ENCODE data around the gene PALM3. TPM values are rescaled to one million over a fixed set of nuclear protein-coding genes. Genes with fewer than 3 reads are reported as not detected.

The PALM3 gene
- total RNA-seq, 4 donors from 2014 or later = 0.32 to 0.42 TPM; not detected in 2

DNA sequence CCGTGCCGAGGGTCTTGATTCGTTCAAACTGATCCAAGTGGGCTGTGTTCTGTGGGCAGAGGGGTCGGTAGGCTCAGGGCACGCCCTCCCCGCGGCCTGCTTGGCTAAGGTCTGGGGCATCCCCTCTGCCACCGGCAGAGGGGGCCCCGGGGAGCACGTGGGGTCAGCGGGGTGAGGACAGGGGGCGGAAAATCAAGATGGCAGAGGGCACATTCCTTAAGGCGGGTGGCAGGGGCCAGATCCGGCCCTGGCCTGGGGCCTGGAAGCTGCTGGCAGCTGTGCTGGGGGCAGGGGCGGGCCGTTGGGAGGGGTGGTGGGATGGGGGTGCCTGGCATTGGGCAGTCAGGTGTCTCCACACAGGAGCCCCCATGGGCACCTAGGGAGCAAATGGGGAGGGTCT, 45.0 kb upstream of the PALM3 start:
- WGBS = 85% methylated on average over 10 of the region's 16 CpGs

DNA sequence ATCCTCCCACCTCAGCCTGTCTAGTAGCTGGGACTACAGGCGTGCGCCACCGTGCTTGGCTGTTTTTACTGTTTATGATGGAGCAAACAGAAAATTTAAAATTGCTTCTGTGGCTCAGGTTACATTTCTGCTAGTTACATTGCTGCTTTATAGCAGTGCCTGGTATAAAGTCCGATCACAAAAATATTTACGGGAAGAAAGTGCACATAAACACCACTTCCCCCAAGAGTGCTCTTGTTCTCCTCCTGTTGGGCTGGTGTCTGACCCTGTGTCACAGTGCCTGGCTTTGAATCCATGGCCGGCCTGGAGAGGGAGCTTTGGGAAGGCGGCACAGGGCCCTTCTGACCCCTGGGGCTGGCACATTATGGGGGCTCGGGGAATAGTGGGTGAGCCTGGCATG, 43.8 kb upstream of the PALM3 start:
- no peak for DNase-seq (ENCODE audit: extremely low spot score)
- Histone ChIP-seq H3K4me3 (no peak overlapping the region), H3K36me3 (peaks cover 51 to 69% (median 66%) of the 10 kb centered on the region in 4 donors), H3K9me3 (no peaks in the 10 kb centered on the region), H3K4me1 (peaks cover 34 to 36% (median 36%) of the 10 kb centered on the region in 4 donors), H3K27me3 (no peaks in the 10 kb centered on the region), H3K27ac (replicated peaks in 1 of 4) (peak overlapping the region in 2 of 4 donors; percentile 79 to 82)
- intact Hi-C loops (cut with DNase I) = no loop called here
- 84% methylated on average over 8 of the region's 8 CpGs for WGBS
- TF ChIP-seq, protein P1, sequence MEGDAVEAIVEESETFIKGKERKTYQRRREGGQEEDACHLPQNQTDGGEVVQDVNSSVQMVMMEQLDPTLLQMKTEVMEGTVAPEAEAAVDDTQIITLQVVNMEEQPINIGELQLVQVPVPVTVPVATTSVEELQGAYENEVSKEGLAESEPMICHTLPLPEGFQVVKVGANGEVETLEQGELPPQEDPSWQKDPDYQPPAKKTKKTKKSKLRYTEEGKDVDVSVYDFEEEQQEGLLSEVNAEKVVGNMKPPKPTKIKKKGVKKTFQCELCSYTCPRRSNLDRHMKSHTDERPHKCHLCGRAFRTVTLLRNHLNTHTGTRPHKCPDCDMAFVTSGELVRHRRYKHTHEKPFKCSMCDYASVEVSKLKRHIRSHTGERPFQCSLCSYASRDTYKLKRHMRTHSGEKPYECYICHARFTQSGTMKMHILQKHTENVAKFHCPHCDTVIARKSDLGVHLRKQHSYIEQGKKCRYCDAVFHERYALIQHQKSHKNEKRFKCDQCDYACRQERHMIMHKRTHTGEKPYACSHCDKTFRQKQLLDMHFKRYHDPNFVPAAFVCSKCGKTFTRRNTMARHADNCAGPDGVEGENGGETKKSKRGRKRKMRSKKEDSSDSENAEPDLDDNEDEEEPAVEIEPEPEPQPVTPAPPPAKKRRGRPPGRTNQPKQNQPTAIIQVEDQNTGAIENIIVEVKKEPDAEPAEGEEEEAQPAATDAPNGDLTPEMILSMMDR (IDR thresholded peaks at IDR 0.05) = no peak
- TF ChIP-seq POLR2A (IDR thresholded peaks at IDR 0.05; ENCODE audit: low read depth) (no peak), EP300 (IDR thresholded peaks at IDR 0.05) (no peak)

More for the DNA sequence above, 45.0 kb upstream of the PALM3 start:
- TF ChIP-seq POLR2AphosphoS5 (IDR thresholded peaks at IDR 0.05) (no peak), EP300 (IDR thresholded peaks at IDR 0.05) (no peak)
- Histone ChIP-seq H3K4me3 (no peak overlapping the region), H3K4me1 (peaks cover 38 to 48% (median 46%) of the 10 kb centered on the region in 4 donors), H3K27me3 (no peaks in the 10 kb centered on the region), H3K9me3 (no peaks in the 10 kb centered on the region), H3K27ac (replicated peaks in 1 of 4) (peak overlapping the region; percentile 79 to 86 (median 84)), H3K36me3 (peaks cover 40 to 58% (median 54%) of the 10 kb centered on the region in 4 donors)
- DNase-seq (ENCODE audit: extremely low spot score) = no peak
- intact Hi-C loops (cut with DNase I) = no loop called here

DNA sequence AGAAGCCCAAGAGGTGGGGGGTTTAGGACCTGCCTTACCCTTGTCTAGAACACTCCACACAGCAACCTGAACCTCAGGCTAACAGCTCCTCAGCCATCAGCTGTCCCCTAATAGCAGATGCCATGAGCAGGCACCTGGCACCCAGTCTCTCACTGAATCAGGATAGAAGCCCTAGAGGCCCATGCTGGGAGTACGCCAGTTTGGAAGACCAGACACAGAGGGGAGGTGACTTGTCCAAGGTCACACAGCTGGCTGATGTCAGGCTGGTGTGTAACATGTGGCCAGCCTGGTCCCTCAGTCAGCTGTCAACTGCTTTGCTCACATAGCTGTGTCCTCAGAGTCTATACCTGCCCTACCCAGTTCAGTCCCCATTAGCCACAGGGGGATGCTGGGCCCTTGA, 41.4 kb upstream of the PALM3 start:
- intact Hi-C loops (cut with DNase I) = no loop called here
- TF ChIP-seq, protein P1 (IDR thresholded peaks at IDR 0.05) = no peak
- TF ChIP-seq POLR2AphosphoS5 (IDR thresholded peaks at IDR 0.05) = no peak
- no peak for TF ChIP-seq POLR2A (IDR thresholded peaks at IDR 0.05; ENCODE audit: low read depth)
- no peak for TF ChIP-seq EP300 (IDR thresholded peaks at IDR 0.05)
- no peak overlapping the region for H3K4me3 ChIP-seq
- WGBS = 80% methylated on average over 1 of the region's 1 CpG
- H3K36me3 ChIP-seq = peaks cover 64 to 93% (median 85%) of the 10 kb centered on the region in 4 donors
- H3K27me3 ChIP-seq = no peaks in the 10 kb centered on the region
- DNase-seq (ENCODE audit: extremely low spot score) = no peak
- no peak overlapping the region for H3K27ac ChIP-seq (replicated peaks in 1 of 4)
- H3K4me1 ChIP-seq = peaks cover 16 to 25% (median 20%) of the 10 kb centered on the region in 4 donors
- H3K9me3 ChIP-seq = no peaks in the 10 kb centered on the region

DNA sequence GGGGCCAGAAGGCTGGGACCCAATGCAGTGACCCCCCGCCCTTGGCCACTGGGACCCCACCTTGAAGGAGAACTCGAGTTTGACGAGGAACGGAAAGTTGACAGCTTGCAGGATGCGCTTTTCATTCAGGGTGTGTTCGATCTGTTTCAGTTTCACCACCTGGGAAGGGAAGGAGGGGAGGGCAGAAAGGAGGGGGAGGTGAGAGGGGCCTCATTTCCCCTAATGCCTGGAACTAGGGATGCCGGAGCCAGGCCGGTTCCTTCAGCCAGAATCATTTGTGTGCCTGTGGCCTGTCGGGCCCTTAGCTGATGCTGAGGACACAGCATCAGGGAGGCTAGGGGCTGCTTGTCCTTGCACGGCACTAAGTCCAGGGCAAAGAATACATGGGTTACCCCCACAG, 40.9 kb upstream of the PALM3 start:
- Histone ChIP-seq H3K4me1 (peaks cover 10 to 20% (median 15%) of the 10 kb centered on the region in 4 donors), H3K36me3 (peaks cover 67 to 99% (median 91%) of the 10 kb centered on the region in 4 donors), H3K9me3 (no peaks in the 10 kb centered on the region), H3K4me3 (no peak overlapping the region), H3K27me3 (no peaks in the 10 kb centered on the region), H3K27ac (replicated peaks in 1 of 4) (no peak overlapping the region)
- TF ChIP-seq POLR2A (IDR thresholded peaks at IDR 0.05; ENCODE audit: low read depth) (no peak), EP300 (IDR thresholded peaks at IDR 0.05) (no peak), POLR2AphosphoS5 (IDR thresholded peaks at IDR 0.05) (no peak)
- TF ChIP-seq, protein P1 (IDR thresholded peaks at IDR 0.05) = no peak
- intact Hi-C loops (cut with DNase I) = no loop called here
- WGBS = 94% methylated on average over 8 of the region's 10 CpGs
- no peak for DNase-seq (ENCODE audit: extremely low spot score)

DNA sequence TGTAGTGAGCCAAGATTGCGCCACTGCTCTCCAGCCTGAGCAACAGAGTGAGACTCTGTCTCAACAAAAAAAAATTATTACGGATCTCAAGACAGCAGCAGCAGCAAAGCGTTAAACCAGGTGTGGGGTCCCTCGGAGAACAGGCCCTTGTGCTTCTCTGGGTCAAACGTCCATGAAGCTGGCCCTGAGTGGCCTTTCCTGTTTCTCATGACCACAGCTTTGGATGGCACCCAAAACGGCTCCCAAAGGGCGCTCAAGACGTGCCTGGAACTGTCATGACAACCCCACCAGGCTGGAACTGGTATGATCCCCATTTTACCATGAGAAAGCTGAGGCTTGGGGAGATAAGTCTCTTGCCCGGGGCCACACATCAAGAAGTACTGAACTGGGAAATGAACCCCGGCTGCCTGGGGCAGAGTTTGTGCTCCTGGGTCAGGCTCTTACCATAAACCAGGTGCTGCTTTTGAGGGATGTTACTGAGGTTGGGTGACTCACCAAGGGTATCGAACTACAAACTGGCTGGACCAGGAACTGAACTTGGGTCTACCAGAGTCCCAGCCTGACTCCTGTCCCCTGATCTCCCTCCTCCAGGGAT, 40.3 kb upstream of the PALM3 start:
- H3K4me1 ChIP-seq = peaks cover 5 to 14% (median 10%) of the 10 kb centered on the region in 4 donors
- TF ChIP-seq EP300 (IDR thresholded peaks at IDR 0.05) (no peak), POLR2AphosphoS5 (IDR thresholded peaks at IDR 0.05) (no peak), POLR2A (IDR thresholded peaks at IDR 0.05; ENCODE audit: low read depth) (no peak)
- TF ChIP-seq, protein P1 (IDR thresholded peaks at IDR 0.05) = no peak
- WGBS = 73% methylated on average over 10 of the region's 11 CpGs
- no peak overlapping the region for H3K27ac ChIP-seq (replicated peaks in 1 of 4)
- H3K4me3 ChIP-seq = no peak overlapping the region
- no peaks in the 10 kb centered on the region for H3K9me3 ChIP-seq
- intact Hi-C loops (cut with DNase I) = no loop called here
- H3K36me3 ChIP-seq = peaks cover 72 to 100% (median 95%) of the 10 kb centered on the region in 4 donors
- no peaks in the 10 kb centered on the region for H3K27me3 ChIP-seq
- no peak for DNase-seq (ENCODE audit: extremely low spot score)
